Colonic mucosa (tissue), 4 donors: ENCODE results near the gene PDCD10. TPM values are rescaled to one million over a fixed set of nuclear protein-coding genes. Genes with fewer than 3 reads are reported as not detected.

Experiments
- DNase-seq: peaks from one replicate; pipeline ENCODE4 v3.0.0-alpha.2; 2020
- H3K27ac ChIP-seq: fragments of 200-600 bp; one replicate; pipeline ENCODE4 v1.8.0; 2021
- H3K27me3 ChIP-seq: fragments of 200-600 bp; one replicate; pipeline ENCODE4 v1.8.0; 2021
- H3K36me3 ChIP-seq: fragments of 200-600 bp; one replicate; pipeline ENCODE4 v1.8.0; 2021
- H3K4me1 ChIP-seq: fragments of 200-600 bp; one replicate; pipeline ENCODE4 v1.8.0; 2021; ENCODE audit warnings: mild to moderate bottlenecking
- H3K4me3 ChIP-seq: fragments of 200-600 bp; one replicate; pipeline ENCODE4 v1.8.0; 2021
- H3K9ac ChIP-seq, 2 donors: one replicate each; pipeline ENCODE4 v1.7.0; 2013; ENCODE audit warnings: control low read depth in 2 of 2, low read depth in 2 of 2, low read length in 2 of 2
- H3K9me3 ChIP-seq: fragments of 200-600 bp; one replicate; pipeline ENCODE4 v1.8.0; 2021
- CTCF ChIP-seq: fragments of 200-600 bp; IDR thresholded peaks from one replicate; pipeline ENCODE4 v1.8.0; 2022; ENCODE audit warnings: antibody characterized with exemption, mild to moderate bottlenecking
- intact Hi-C: fragments of 100-400 bp; cut with DNase I; formaldehyde crosslinking; loops from one replicate; pipeline ENCODE4 v1.14.1; 2022
- total RNA-seq, 2 donors: library from RNA; stranded (reverse); fragmentation: NEBNext Ultra II Directional in 1 of 2; extraction: Animal tissue kit (Norgen Biotek cat#: 25700) in 1 of 2; gene quantifications; one replicate each; pipeline ENCODE4 v1.2.1, GENCODE V29; 2021
- donor health status: healthy.
- donor health status: DM: no; HTN: no; CAD: no.
- donor health status: DM: no; HTN: no; CAD: no.

The PDCD10 gene
- total RNA-seq, 2 donors from 2014 or later: 67.3 to 87.0 TPM

DNA sequence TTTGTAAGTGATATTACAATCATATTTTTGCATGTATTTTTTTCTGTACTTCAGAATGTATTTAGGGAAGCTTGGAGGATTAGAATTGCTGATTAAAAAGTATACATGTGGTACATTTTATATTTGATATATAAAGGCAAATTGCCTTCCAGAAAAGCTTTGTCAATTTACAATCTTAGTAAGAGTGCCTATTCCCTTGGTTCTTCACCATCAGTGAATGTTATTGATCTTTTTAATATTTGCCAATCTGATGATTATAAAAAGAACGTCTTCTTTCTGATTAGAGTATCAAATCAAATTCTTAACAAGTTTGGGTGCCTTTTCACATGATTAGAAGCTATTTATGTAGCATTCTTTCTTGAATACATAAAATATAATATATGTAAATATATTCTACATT, 90.1 kb downstream of the PDCD10 start:
- no peaks in the 10 kb centered on the region for H3K27me3 ChIP-seq
- H3K36me3 ChIP-seq: no peaks in the 10 kb centered on the region
- intact Hi-C loops: no loop called here
- DNase-seq: no peak
- no peaks in the 10 kb centered on the region for H3K9me3 ChIP-seq
- TF ChIP-seq CTCF: no peak
- no peak overlapping the region for H3K9ac ChIP-seq
- no peak overlapping the region for H3K4me3 ChIP-seq
- no peak overlapping the region for H3K27ac ChIP-seq
- no peaks in the 10 kb centered on the region for H3K4me1 ChIP-seq

Other genes starting within 250 kb of the PDCD10 start
- gene WDR49, start 81.0 kb downstream of the PDCD10 start, total RNA-seq: under 1 TPM in 1 of 2 donors, not detected in 1; 0.98 TPM
- 1 to 10 TPM; 1.1 to 1.3 TPM for gene SERPINI1, start 829 bp upstream of the PDCD10 start, total RNA-seq